ENCODE measurements around the gene ORC6.

The ORC6 gene

GRCh38 chr16:46701615-46702014 is 12.2 kb downstream of the ORC6 start:
- no peak for DNase-seq

GRCh38 chr16:46702030-46702429 is 12.6 kb downstream of the ORC6 start:
- no peak for DNase-seq

- no peak for DNase-seq
Measured at GRCh38 chr16:46706642-46707041, 17.2 kb downstream of the ORC6 start.

- DNase-seq, result no peak
Measured at GRCh38 chr16:46709469-46710005, 20.1 kb downstream of the ORC6 start.

GRCh38 chr16:46711106-46712058 is 21.9 kb downstream of the ORC6 start:
- DNase-seq, result no peak

- DNase-seq, result no peak
Measured at GRCh38 chr16:46712911-46713310, 23.5 kb downstream of the ORC6 start.

- no peak for DNase-seq
Measured at GRCh38 chr16:46713634-46714033, 24.2 kb downstream of the ORC6 start.

GRCh38 chr16:46714797-46715591 is 25.5 kb downstream of the ORC6 start:
- DNase-seq, result no peak

GRCh38 chr16:46715769-46716305 is 26.4 kb downstream of the ORC6 start:
- no peak for DNase-seq

GRCh38 chr16:46717692-46718091 is 28.2 kb downstream of the ORC6 start:
- no peak for DNase-seq

- DNase-seq, result no peak
Measured at GRCh38 chr16:46718214-46718613, 28.8 kb downstream of the ORC6 start.

- DNase-seq, result no peak
Measured at GRCh38 chr16:46719528-46719927, 30.1 kb downstream of the ORC6 start.

- DNase-seq, result no peak
Measured at GRCh38 chr16:46720619-46721018, 31.2 kb downstream of the ORC6 start.

GRCh38 chr16:46721885-46722284 is 32.4 kb downstream of the ORC6 start:
- no peak for DNase-seq

- no peak for DNase-seq
Measured at GRCh38 chr16:46727184-46727583, 37.7 kb downstream of the ORC6 start.

GRCh38 chr16:46727630-46728029 is 38.2 kb downstream of the ORC6 start:
- no peak for DNase-seq

- DNase-seq, result no peak
Measured at GRCh38 chr16:46728806-46729205, 39.3 kb downstream of the ORC6 start.

- no peak for DNase-seq
Measured at GRCh38 chr16:46729326-46729995, 40.0 kb downstream of the ORC6 start.

- no peak for DNase-seq
Measured at GRCh38 chr16:46730126-46730525, 40.7 kb downstream of the ORC6 start.

- no peak for DNase-seq
Measured at GRCh38 chr16:46730801-46731690, 41.6 kb downstream of the ORC6 start.

- no peak for DNase-seq
Measured at GRCh38 chr16:46731691-46732555, 42.5 kb downstream of the ORC6 start.
